Measurements from ENCODE around the gene PYGM.

PYGM gene

GRCh38 chr11:64752175-64752970 lies 7.4 kb downstream of the PYGM start:
- no peak for DNase-seq

GRCh38 chr11:64751580-64751979 lies 8.2 kb downstream of the PYGM start:
- DNase-seq, result no peak

- DNase-seq, result no peak
Observed at GRCh38 chr11:64751136-64751535, 8.6 kb downstream of the PYGM start.

- DNase-seq, result peak; percentile 28
Observed at GRCh38 chr11:64750361-64751054, 9.3 kb downstream of the PYGM start.

GRCh38 chr11:64747961-64748665 lies 11.7 kb downstream of the PYGM start:
- DNase-seq, result no peak

GRCh38 chr11:64746486-64746885 lies 13.3 kb downstream of the PYGM start:
- no peak for DNase-seq

- DNase-seq, result peak; percentile 86
Observed at GRCh38 chr11:64745521-64746328, 14.0 kb downstream of the PYGM start.

- peak; percentile 78 for DNase-seq
Observed at GRCh38 chr11:64745189-64745520, 14.6 kb downstream of the PYGM start.

GRCh38 chr11:64744544-64745188 lies 15.1 kb downstream of the PYGM start:
- no peak for DNase-seq

GRCh38 chr11:64743591-64744543 lies 15.9 kb downstream of the PYGM start, which contains the start of gene RASGRP2:
Gene RASGRP2 (minus strand): TSS chr11:64744142. CDS start chr11:64742866, 1,276 bp downstream.
- DNase-seq, result peak; percentile 93

GRCh38 chr11:64742889-64743590 lies 16.7 kb downstream of the PYGM start:
- peak; percentile 87 for DNase-seq

- DNase-seq, result peak; percentile 73
Observed at GRCh38 chr11:64742087-64742888, 17.5 kb downstream of the PYGM start.

- no peak for DNase-seq
Observed at GRCh38 chr11:64741375-64742086, 18.2 kb downstream of the PYGM start.

- no peak for DNase-seq
Observed at GRCh38 chr11:64739871-64740270, 19.9 kb downstream of the PYGM start.

- no peak for DNase-seq
Observed at GRCh38 chr11:64736654-64737053, 23.1 kb downstream of the PYGM start.

GRCh38 chr11:64735725-64736259 lies 24.0 kb downstream of the PYGM start:
- no peak for DNase-seq

- DNase-seq, result no peak
Observed at GRCh38 chr11:64734811-64735724, 24.7 kb downstream of the PYGM start.
